ENCODE data around the gene NINL.
"Not testable (repeated sequence)": the region's sequence is repeated elsewhere in the genome, so short reads cannot be mapped to it uniquely, and the experiment has no call there.

The NINL gene

DNA sequence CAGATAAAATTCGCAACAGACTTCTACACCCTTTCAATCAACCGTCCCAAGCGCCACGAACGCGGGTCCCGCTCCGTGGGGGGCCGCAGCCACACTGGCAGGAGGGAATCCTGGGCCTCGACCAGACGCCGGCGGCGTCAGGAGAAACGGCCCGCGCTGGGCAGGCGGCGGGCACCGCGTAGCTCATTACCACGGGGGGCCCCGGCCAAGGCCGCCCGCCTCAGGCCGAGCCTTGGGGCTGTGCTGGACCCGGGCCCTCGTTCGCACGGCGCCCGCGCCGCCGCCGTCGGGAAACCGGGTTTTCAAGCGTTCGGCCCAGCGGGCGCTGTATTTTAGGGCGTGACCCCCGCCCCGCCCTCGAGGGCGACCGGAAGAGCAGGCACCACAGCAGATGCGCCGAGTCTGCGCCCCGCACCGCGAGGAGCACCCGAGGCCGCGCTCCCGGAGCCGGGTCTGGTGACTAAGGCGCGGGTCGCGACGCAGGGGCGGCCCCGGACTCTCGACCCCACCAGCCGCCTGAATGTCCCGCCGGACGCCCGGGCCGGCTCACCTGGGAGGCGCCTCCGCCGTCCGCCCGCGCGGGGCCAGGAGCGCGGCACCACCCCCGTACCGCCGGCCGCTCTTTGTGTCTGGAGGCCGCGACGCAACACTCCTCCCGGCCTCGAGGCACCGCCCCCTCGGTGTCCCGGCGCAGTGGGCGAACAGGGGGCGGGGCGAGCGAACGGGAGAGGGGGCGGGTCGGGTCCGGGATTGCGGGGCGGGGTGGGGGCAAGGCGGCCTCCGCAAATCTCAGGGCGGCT is at the start of gene NINL:
Gene NINL (minus strand): TSS at position 627 of the 800 bp plus-strand sequence. CDS start 58,944 bp downstream, outside the sequence.
- FAIRE-seq = no peak

GRCh38 chr20:25632940-25633790 is 47.8 kb upstream of the NINL start:
- FAIRE-seq = no peak

DNA sequence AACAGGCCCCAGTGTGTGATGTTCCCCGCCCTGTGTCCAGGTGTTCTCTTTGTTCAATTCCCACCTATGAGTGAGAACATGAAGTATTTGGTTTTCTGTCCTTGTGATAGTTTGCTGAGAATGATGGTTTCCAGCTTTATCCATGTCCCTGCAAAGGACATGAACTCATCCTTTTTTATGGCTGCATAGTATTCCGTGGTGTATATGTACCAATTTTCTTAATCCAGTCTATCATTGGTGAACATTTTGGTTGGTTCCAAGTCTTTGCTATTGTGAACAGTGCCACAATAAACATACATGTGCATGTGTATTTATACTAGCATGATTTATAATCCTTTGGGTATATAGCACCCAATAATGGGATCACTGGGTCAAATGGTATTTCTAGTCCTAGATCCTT is 45.3 kb upstream of the NINL start:
- FAIRE-seq = not testable (repeated sequence)

DNA sequence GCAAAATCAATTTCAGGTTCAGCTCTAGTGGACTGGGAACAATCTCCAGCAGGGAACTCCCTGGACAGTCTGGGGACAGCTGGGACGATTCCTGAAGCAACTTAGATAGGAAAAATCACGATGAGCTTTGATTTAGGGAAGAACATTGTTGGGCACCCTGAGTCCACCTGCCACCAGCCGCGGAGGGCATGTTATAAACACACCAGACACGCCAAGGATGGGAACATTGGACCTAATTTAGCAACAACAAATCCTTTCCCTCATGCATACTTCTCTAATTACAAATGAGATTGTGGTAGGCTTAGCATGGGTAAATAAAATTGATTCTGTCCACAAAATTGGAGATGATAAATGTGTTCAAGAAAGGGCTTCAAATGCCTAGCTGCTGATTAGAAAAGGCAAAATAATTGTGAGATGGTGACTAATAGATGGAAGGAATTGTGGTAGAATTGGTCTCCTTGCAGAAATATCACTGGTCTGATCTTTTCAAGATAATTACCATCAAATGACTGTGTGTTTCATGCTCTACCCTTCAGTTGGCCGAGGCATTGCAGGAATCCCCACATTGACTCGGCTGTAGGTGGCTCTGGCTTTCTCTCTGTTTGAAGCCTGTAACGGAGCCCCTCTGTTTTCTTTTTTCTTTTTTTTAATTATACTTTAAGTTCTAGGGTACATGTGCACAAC is 44.6 kb upstream of the NINL start:
- FAIRE-seq = no peak

DNA sequence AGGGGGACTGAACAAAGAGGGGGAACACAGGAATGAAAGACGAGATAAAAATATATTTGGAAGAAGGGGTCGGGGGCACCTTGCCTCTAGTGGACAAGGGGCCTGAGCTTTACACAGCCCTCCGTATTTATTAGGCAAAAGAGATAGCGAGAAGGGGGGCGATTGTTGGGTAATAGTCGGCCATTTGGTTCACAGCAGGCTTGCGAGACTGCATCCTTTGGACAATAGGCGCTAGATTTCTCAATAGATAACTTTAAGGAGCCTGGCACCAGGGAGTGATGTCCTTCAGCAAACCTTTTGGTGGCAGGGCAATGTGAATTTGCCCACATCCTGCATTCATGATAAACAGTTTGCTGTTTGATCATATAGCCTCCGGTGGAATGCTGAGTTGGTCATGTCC is 41.4 kb upstream of the NINL start:
- FAIRE-seq = no peak

DNA sequence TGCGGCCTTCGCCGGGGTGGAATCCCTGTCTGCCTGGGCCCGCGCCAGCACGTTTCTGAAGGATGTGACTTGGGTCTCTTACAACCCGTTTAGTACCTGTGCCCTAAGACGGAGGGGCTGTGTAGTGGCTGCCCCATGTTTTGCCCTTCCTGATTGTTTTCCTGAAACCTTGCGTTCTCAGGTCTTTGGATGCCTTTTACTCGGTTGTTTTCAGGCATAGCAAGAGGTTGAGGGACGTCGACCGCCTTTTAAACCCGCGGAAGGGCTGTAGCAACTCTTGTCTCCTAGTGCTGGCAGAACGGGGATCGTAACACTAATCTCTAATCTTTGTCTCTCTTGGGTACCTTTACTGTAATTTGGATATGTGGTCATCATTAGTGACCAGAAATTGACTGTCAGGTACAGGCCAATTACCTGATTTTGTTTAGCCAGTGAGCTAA is 39.2 kb upstream of the NINL start:
- no peak for FAIRE-seq

DNA sequence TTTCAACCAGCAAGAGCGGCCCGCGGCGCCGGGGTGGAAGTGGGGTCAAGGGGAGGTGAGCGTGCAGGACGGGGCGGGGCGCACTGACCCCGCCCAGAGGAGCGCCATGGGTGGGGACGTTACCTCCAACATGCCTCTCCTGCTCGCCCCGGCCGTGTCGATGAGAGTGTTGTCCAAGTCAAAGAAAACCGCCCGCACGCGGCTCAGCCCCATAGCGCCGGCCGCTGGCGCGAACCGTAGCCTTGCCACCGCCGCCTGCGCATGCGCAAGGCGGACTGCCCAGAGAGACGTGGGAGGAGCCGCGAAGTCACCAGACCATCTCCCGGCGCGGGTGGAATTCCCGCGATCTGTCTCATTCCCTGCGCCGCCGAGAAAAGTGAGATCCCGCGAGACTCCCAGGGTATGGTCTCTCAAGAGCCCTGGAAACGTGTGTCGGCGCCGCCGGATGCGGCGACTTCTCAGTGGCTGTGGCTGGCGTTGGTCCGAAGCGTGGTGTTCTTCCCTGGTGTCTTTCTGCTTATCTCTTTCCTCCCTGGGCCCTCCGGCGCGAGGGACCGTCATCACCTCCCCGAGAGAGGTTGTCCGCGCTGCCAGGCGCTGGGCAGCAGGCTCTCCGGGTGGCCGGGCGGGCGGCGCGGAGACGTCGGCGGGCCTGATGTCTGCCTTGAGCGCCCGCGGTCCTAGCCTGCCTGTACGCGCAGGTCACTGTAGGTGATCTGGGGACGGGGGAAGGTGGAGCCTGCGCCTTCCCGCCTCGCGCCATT is 38.6 kb upstream of the NINL start, which contains the start of gene NANP:
Gene NANP (minus strand): TSS at position 279 of the 764 bp plus-strand sequence. CDS start 66 bp downstream, at position 213.
- peak; percentile 44 for FAIRE-seq

GRCh38 chr20:25623225-25623735 is 37.9 kb upstream of the NINL start:
- no peak for FAIRE-seq

- no peak for FAIRE-seq
Measured at GRCh38 chr20:25622450-25623224, 37.3 kb upstream of the NINL start.

DNA sequence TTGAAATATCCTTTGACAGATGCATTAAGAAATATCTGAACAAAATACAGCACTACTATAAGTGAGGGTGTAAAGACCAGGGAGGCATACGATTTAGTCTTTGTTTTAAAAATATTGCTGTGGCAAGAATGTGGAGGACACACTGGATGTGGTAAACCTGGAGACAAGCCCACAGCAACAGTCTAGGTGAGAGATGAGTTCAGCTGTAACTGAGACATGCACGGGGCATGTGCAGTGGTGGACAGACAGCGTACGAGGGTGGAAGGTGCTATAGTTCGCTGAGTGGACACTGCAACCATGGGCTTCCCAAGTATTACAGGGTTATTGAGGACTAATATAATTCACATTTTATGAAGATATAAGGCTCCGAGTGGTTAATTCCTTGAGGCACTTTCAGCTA is 36.7 kb upstream of the NINL start:
- FAIRE-seq = no peak

DNA sequence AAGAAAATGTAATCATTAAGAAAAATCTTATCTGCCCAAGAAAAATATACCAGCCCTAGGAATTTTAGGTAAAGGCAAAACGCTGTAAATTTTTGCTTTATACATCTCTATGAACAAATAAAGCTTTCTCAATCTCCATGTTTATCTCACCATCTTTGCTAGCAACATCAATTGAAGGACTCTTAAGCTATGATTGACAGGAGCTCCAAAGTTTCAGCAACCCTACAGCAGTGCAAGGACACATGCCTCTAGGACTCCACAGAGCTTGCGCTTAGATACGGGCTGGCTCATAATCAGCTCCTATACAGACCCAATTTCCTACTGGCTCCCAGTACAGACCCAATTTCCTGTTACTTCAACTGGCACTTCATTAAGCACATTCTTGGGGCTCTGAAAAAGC is 34.2 kb upstream of the NINL start:
- FAIRE-seq = no peak

DNA sequence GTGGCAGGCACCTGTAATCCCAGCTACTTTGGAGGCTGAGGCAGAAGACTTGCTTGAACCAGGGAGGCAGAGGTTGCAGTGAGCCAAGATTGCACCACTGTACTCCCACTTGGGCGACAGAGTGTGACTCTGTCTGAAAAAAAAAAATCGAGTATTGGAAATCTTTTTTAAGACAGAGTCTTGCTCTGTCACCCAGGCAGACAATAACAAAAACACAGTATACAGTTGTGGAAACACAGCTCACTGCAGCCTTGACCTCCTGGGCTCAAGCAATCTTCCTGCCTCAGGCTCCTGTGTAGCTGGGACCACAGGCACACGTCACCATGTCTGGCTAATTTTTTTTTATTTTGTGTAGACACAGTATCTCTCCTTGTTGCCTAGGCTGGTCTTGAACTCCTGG is 23.4 kb upstream of the NINL start:
- no peak for FAIRE-seq

GRCh38 chr20:25606094-25606695 is 20.9 kb upstream of the NINL start:
- FAIRE-seq = no peak

- no peak for FAIRE-seq
Measured at GRCh38 chr20:25605148-25605547, 19.8 kb upstream of the NINL start.

DNA sequence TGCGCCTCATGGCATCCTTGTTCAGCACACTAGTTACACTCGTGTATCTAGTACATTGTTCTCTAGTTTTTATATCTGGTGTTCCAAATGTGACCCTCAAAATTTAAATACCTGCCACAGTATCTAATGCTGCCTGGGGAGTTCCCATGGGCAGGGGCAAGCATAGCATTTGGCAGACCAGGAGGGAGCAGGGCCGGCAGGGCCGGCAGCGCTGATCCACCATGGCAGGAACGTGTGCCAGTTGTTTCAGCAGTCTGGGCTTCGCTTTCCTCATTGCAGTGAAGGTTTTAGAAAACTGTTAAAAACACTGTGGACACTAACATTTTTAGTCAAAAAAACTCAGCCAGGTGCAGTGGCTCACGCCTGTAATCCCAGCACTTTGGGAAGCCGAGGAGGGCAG is 19.3 kb upstream of the NINL start:
- no peak for FAIRE-seq

DNA sequence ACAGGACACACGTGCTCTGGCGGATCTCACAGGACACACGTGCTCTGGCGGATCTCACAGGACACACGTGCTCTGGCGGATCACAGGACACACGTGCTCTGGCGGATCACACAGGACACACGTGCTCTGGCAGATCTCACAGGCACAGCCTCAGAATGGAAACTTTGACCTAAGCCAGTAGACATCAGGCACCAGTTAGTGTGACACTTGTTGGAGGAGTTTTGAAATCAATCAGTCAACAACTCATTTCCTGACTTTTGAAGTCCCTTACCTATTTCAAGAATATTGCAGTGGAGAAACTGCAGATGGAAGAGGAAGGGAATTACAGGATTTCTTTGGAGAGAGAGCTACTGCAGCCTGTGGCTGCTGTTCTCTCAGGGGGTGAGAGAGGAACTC is 17.6 kb upstream of the NINL start:
- not testable (repeated sequence) for FAIRE-seq

DNA sequence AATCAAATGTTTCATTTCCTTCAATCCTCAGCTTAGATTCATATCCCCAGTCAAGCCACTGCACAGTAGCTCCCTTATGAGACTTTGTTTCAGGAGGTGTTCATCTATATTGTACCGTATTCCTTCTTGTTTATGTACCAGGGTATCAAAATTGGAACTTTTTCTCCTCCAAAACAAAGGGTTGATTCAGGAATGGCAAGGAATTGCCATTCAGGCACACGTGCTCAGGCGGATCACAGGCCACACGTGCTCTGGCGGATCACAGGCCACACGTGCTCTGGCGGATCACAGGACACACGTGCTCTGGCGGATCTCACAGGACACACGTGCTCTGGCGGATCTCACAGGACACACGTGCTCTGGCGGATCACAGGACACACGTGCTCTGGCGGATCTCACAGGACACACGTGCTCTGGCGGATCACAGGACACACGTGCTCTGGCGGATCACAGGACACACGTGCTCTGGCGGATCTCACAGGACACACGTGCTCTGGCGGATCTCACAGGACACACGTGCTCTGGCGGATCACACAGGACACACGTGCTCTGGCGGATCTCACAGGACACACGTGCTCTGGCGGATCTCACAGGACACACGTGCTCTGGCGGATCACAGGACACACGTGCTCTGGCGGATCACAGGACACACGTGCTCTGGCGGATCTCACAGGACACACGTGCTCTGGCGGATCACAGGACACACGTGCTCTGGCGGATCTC is 17.0 kb upstream of the NINL start:
- FAIRE-seq = not testable (repeated sequence)

GRCh38 chr20:25601659-25602058 is 16.3 kb upstream of the NINL start:
- FAIRE-seq = no peak

DNA sequence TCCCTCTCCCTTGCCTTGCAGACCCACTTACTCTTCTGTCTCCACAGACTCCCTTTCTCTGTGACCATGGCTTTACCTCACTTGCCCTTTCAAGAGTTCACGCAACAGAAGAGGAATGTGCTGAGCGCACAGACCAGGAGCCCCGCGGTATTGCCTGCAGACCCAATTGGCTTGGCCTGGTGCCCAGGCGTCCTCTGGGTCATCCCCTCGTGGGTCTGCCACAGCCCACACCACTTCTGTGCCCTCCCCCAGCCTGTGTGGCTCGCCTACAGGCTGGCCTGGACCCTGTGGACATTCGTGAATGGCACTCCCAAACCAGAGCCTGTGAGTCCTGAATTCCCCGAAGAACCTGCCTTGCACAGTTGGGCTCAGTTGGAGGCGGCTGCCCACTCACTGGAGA is 15.3 kb upstream of the NINL start:
- FAIRE-seq = no peak

DNA sequence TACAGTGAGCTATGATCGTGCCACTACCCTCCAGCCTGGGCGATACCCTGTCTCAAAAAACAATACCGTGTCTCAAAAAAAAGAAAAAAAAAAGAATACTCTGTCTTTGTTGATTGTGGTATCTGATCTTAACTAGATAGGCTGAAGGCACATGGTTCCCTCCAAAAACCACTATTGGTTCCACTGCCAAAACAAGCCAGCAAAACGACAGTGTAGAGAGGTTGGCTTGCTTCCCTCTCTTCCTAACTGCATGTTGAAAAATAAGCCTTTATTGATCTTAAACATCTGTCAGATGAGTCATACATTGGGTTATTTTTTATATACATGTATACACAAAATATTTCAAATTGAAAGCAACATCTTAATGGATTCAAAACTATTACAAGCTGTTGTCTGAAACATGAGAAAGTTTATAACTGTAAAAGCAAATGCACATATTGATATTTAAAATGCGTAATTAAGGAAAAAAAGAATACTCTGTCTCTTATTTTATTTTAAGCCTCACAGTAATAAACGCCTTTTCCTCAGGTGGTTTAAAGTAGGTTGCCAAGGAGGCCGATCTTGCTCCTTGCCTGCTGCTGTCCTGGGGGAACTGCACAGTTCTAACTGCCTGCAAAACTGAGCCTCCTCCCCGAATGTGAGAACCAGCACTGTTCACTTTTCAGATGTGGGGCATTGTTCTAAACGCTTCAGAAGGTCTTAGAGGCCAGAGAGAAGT is 7.0 kb upstream of the NINL start:
- no peak for FAIRE-seq

Data from A204.1 (cell line).